ENCODE results near the gene MYZAP.

The MYZAP gene

DNA sequence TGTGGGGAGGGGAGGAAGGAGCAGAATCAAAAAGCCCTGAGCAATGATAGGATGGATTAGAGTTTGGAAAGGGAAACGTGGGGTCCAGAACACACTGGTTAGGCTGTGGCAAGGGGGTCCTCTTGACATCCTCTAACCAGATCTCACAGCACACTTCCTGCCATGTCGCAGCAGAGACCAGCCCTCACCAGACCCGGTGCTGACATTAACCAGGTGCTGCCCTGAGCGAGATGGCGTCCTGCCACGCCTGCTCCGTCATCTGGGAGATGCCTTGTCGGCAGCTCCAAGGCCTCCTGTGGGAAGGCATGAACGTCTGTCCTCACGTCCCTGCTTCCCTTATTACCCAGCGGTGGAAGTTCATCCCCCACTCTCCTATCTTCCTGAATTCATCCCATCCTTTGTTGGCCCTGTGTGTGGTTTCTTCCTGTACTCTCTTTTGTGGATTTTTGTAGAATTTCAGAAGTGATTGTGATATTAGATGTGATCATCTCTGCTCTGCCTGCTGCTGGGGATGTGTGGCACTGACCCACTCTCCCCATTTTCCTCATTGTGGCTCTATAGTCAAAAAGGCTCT lies 29.4 kb upstream of the MYZAP start:
- no peak for DNase-seq (ENCODE audit: low spot score)

DNA sequence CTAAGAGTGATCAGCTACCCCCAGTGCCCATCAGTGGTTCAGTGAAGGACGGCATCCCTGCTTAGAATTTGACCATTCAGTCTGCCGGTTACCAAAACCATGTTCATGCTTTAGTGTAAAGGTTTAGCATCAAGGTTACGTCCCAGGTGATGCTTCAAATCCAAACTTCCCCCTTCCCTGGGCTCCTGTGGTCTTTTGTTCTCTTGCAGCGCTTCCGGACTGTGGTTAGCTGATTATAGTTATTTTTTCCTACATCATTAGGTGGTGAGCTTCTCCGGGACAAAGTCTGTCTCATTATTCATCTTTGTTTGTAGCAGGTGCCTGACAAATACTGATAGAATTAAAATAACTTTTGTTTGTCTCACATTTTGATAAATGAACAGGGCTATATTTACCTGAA lies 28.3 kb upstream of the MYZAP start:
- peak; percentile 9 for DNase-seq (ENCODE audit: low spot score)

DNA sequence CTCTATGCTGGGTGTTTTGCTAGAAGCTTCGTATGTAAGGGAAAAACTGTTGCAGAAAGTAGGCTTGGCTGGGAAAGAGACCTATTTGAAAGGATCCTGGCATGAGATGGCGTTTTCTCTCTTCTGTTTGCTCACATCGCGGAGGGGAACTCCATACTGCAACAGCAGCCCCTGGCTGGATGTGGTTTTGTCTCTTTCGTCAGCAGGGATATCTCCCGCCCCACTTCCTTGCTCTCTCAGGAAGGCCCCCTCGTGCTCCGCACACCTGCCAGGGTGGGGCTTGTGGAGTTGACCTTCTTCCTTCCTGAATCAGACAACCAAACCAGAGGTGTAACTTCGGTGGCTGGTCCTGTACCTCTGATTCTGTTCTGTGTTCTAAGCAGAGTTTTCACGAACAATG lies 26.4 kb upstream of the MYZAP start:
- DNase-seq (ENCODE audit: low spot score) = peak; percentile 13

DNA sequence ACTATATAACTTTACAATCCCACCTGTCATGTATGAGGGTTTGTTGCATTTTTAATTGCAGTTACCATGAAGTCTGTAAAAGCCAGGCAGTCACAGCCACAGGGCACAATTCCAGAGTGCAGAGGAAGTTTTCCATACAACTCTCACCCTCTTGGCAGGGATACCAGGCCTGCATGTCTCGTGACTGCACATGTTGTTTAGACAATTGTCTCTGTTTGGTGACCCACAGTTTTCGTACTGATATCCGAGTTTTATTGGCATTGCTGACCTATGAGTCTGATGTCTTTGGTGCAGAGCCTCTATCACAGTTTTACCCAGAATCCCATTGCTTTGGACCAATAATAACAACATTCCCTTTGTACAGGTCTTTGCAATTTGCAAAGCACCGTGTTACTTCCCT lies 24.9 kb upstream of the MYZAP start:
- DNase-seq (ENCODE audit: low spot score) = no peak

DNA sequence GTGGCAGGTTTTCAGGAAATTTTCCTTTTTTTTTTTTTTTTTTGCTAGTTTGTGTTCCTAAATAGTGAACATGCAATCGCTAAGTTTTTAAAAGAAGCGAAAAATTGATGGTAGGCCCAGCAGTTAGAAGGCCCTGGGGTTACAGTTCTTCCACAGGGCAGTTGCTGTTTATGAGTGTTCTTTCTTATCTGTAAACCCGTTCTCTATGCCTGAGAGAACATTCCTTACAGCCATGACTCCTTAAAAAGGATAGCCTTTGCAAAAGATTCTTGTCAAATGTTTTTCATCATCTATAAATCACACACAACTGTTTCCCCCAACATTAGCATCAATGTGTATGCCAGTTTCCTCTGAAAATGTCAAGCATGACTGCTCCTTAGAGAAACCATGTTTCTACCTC lies 23.8 kb upstream of the MYZAP start:
- no peak for DNase-seq (ENCODE audit: low spot score)

DNA sequence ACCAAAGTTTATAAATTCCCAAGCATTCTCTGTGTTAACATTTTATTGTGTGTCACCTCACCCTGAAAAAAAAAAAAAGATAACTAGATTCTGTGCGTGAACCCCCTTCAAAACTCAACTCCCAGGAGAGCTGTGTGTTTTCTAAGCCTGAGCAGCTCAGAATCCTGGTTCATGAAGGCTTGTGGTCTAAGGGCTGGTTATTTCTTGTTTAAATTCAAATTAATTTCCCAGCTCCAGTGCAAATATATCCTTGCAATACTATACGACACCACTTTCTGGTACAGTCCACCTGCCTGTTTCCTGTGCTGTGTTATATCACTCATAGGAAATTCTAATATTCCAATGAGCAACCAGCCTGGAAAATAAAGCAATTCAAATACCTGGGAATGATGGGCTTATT lies 23.4 kb upstream of the MYZAP start:
- no peak for DNase-seq (ENCODE audit: low spot score)

DNA sequence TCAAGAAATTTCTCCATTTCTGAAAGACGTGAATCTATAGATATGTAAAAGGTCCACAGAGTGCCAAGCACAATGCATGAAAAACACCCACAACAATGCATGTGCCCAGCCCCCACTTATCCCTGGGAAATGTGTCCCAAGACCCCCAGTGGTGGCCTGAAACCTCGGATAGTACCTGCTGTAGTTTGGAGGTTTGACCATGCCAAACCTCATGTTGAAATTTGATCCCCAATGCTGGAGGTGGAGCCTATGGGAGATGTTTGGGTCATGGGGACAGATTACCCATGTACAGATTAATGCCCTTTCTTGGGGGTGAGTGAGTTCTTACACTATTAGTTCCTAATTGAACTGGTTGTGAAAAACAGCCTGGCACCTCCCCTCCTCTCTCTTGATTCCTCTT lies 21.4 kb upstream of the MYZAP start:
- no peak for DNase-seq (ENCODE audit: low spot score)

DNA sequence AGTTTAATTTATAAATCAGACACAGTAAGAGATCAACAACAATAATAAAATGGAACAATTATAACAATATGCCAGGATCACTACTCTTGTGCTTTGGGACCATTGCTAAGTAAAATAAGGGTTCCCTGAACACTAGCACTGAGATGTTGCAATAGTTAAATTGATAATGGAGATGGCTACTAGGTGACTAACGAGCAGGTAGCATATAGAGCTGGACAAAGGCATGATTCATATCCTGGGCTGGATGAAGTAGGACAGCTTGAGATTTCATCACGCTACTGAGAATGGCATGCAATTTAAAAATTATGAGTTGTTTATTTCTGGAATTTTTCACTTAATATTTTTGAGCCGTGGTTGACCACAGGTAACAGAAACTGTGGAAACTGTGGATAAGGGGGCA lies 20.7 kb upstream of the MYZAP start:
- DNase-seq (ENCODE audit: low spot score) = no peak

DNA sequence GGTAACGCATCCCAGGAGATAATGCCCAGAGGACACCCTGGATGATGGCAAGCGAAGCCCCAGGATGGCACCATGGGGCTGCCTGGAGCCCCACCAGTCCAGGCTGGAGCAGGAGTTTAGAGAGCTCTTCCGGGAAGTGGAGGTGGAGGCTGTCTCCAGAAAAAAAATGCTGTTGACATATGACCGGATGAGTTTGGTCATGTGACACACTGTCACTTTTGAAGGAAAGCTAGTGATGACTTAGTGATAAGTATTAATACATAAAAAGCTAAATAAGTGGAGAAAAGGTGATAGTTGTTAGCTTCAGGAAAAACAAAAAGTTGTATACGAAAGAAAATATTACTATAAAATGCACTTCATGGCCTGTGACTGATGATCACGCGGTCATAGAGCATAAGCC lies 20.0 kb upstream of the MYZAP start:
- no peak for DNase-seq (ENCODE audit: low spot score)

DNA sequence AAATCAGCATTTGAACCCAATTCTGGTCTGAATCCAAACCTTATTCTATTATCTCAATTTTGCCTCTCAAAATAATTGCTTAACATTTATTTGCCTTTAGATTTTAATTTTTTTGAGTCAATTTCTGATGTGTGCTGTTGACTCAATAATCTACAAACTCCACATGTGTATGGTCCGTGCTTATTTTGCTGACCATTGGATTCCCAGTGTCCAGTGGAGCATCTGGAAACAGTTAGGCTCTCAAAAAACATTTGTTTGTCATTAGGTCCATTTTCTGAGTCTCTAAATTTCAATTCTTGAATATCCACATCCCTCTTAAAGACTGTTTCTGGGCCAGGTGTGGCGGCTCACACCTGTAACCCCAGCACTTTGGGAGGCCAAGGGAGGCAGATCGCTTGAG lies 19.2 kb upstream of the MYZAP start:
- no peak for DNase-seq (ENCODE audit: low spot score)

DNA sequence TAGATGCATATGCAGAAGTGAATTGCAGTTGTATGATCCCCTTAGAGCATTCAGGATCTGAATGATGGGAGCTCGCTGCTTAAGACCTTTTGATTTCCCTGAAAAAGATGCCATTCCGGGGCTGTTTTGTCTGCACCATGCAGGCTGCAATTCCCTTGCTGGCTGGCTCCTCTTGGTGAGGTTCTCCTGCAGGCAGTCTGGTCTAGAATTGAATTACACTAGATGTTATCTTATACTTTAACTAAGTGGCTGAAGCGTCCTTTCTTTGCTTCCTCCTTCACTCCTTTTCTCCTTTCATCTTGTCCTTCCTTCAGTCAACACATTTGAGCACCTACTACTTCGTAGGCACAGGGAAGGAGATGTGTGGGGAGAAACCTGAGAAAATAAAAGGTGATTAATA lies 18.6 kb upstream of the MYZAP start:
- DNase-seq (ENCODE audit: low spot score) = no peak

DNA sequence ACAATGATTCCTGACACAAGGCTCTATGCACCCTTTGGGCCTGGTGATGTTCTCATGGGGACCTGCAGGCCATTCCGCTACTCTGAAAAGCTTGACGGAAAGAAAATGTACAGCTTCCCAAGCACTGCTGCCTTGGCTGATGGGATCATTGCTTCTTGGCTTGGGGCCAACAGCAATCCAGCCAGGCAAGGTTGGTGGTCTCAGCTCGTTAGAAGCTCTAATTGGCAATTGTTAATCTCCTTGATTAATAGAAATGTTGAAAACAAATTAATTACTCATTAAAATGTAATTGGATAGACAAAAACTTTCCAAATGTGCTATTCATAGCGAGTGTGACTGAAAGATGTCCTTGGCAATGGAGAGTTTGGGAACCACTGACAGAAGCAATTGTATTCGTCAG lies 16.3 kb upstream of the MYZAP start:
- no peak for DNase-seq (ENCODE audit: low spot score)

DNA sequence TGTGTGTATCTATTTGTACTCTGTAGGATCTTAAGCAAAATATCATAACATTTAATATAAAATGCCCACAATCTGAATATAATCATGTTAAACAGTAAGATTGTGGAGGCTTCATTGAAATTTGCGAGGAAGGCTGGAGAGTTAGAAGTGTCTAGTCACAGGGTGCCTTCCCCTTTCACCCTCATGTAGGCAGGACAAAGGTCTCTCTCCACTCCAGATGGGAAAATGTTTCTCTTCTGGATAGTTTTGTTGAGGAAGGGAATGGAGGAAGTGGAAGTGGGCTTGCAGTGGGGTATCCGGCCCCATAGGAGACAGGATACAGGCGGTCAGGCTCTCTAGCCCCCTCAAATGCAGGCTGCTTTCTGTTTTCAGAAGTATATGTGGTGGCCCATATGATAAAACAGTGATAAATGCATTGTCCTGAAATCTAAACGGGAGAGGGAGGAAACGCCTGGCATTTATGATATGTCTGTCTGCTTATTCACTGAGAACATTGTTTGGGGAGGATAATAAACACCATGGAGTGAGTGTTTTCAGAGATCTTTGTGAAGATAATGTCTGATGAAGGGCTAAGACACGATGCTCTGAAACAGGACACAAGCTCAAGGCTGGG lies 13.3 kb upstream of the MYZAP start:
- no peak for DNase-seq (ENCODE audit: low spot score)

DNA sequence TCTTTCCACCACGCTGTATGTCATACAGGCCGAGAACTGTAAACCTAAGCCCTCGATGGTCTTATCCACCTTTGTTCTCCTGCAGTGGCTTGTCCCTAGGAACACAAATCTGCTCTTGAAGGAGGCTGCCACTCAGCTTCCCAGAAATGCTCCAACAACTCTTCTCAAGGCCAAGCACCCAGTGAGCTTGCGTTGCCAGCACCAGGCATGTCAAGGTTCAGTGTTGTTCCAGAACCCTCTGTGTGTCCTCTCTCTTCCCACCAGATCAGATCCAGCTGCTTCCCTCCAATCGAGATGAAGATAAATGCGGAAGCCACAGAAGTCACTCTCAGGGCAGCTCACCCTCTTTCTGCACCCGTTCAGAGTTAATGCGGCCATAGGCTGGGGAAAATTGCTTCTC lies 11.3 kb upstream of the MYZAP start:
- no peak for DNase-seq (ENCODE audit: low spot score)

DNA sequence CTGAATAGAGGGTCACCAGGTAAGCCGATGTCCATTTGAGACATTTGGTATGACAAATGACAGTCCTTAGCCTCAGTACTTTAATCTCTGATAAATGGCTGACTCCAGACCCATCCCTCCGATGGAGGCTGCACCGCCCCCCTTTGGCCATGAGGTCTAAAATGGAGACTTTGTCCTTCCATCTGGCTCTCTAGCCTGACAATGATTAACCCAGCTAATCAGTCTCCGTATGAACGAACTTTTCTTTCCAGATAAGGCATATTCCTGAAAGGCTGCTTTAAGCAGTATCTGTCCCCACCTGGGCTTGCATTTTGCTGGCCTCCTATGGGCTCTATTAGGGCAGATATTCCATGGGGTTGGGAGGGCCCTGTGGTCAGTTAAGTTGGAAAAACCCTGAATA lies 10.8 kb upstream of the MYZAP start:
- DNase-seq (ENCODE audit: low spot score) = no peak

DNA sequence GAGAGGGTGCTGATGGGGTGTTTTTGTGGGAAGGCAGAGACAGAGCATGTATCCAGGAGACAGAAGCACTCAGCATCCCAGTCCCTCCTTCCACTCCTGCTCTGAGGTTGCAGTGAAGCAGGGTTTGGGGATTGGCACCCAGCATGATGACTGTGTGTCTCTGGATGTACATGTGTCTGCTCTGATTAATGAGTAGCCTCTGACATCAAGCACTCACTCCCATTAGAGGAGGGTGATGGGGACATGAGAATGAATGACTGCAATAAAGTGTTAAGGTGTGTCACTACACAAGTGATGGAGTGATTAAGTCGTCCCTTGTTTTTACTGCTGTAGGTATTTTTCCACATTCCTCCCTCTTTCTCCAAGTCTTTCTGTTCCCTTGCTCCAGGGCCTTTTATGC lies 9.6 kb upstream of the MYZAP start:
- DNase-seq (ENCODE audit: low spot score) = no peak

DNA sequence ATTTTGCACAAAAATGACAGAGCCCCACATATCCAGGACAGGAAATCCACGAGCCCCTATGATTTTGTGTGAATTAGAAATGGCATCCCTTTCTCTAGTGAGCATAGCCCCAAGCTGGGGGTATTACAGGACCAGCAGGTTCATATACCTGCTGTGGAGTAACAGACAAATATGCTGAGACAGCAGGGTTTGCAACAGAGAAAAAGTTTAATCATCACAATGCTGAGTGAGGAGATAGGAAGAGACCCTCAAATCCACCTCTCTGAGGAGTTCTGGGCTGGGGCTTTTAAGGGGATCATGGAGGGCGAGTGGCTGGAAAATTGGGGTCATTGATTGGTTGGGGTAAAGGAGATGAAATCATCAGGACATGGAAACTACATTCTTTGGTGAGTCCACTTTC lies 8.4 kb upstream of the MYZAP start:
- no peak for DNase-seq (ENCODE audit: low spot score)

DNA sequence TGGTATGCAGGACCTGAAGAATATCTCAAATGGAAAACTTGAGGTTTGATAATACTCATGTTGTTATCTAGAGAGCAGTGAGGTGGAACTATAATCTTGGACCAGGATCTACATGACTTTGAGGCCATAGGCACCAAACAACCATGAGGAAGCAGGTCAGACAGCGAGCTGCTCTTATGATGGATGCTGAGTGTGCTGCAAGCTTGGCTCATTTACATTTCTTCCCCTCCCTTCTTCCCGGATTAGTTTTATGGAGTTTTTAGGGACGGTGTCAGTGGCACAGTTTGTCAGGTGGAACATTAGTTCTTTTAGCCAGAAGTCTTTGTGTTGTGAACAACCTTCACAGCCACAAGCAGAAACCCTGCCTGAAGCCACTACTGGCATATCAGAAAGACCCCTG lies 8.0 kb upstream of the MYZAP start:
- DNase-seq (ENCODE audit: low spot score) = no peak

DNA sequence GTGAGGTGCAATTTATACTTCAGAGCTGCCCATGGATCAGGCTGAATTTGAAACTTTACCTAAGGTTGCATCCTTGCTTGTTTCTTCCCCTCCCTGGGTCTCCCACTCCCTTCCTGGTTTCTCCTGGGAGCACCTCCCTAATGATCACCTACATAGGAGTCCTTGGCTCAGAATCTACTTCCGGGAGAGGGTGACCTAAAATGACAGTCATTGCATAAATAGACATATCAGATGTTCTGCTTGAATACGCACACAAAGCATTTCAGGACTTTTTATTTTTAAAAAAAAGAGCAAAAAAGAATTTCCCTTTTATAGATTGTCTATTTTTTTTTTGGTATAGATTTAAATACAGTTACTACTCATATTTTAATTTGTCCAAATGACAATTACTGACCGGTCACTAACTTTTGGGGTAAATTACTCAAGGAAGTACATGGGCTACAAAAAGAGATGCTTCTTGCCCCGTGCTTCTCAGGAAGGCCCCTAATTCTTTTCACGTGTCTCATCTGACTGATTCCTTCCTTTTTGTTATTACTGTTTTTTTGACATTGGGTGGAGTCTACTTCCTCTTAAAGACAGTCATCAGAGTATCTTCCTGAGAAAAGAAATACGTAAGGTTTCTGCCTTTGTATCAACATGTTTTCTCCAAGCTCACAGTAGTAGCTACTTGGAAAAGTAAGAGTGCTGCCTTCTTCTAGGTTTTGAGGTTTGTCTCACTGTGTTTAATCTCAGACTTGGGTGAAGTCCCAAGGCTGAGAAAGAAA lies 4.9 kb upstream of the MYZAP start:
- DNase-seq (ENCODE audit: low spot score) = peak; percentile 23

DNA sequence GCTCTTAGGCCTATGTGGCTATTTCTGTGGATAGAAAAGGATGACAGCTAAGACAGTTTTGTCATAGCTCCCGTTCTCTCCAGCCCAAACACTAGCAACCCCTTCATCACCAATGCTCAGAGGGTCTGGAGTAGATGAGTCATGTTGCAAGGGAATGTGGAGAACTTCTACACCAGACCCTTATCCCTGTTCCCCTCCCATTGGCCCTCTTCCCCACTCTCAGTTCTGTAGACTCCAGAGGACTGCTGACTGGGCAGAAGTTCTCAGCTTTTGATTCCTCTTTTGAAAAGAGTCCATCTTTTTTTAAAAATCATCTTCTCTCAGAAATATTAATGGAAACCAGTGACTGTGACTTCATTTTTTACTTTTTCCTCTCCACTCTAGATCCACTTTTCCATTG lies 2.4 kb upstream of the MYZAP start:
- DNase-seq (ENCODE audit: low spot score) = no peak

DNA sequence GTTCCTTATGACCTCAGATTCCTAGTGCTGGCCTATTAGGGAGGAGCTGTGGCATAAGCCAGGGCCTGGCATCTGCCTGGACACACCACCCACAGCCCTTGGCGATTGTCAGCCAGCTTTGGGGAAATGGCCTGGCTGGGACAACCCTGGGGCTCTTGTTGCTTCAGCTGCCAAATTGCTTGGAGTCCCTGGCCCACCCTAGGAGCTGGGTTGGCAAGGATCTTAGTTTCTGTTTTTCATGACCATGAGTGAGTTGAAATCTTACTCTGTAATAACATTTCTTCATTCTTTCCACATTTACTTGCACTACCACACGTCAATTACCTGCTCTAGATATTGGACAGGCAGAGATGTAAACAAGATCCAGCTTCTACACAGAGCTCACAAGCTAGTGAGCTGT lies 1.9 kb upstream of the MYZAP start:
- no peak for DNase-seq (ENCODE audit: low spot score)

DNA sequence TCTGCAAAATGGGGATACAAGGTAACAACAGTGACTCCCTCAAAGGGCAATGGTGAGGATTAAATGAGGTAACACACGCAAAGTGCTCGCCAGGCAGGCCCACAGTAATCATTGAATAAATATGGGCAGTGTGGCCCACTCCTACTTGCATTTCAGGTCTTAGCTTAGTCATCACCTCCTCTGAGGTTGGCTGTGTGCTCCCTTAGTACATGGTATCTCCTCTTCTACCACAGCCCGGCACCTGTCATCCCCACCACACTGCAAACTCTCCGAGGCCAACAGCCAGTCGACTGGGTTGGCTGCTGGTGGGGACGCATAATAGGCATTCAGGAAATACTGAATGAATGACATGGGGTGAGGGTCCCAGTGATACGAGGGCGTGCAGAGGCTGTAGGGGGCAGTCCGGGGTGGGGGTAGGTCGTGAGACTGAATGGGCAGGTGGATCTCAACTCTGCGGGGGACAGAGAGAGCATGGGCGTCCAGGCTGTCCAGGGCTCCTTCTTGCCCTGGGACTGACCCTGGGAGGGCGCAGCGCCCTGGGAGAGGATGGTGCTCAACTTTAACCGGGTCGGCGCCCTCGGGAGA lies 375 bp upstream of the MYZAP start:
- DNase-seq (ENCODE audit: low spot score) = no peak

DNA sequence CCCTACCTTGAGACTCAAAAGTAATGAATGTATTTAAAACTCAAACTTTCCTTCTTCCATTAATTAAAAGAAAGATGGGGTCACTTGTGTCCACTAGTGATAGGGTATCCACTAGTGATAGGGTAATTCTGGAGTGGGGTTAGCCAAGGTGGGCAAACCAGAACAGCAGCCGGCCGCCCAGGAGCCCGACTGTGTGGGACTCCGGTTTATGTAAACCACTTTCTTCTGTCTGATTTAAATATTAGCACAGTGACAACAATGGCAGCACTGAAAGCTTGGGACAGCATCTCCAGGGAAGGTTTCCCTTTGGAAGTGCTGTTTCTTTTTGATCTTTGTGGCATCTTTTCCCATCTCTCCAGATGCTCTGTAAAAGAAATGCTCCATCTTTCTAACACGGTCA lies 722 bp downstream of the MYZAP start:
- DNase-seq (ENCODE audit: low spot score) = no peak

All from activated CD4-positive, alpha-beta T cell treated with anti-CD3 and anti-CD28 coated beads, Interleukin-2, Interleukin-4, amounts not matched to agents 100 ng/mL and 50 ng/mL, durations not matched to agents 16 hours and 8 hours (primary cell).